Mesenchymal stem cell (in vitro differentiated cells and primary cell): ENCODE measurements around the gene CAMSAP2.

Experiments used
- DNase-seq: peaks from one replicate; pipeline ENCODE4 v3.0.0-alpha.2; 2013
- H2AFZ ChIP-seq: one replicate; pipeline ENCODE4 v1.6.1; 2013; ENCODE audit warnings: low read depth, mild to moderate bottlenecking, control low read depth, inconsistent platforms, low read length, moderate library complexity
- H2AK5ac ChIP-seq: 2 replicates; pipeline ENCODE4 v1.6.1; 2013; ENCODE audit warnings: low read length, moderate library complexity, mild to moderate bottlenecking, inconsistent platforms; ENCODE audit not compliant: severe bottlenecking
- H2BK120ac ChIP-seq: one replicate; pipeline ENCODE4 v1.6.1; 2013; ENCODE audit warnings: low read depth, mild to moderate bottlenecking, inconsistent platforms, low read length, moderate library complexity
- H2BK12ac ChIP-seq, 2 experiments: one replicate each; pipeline ENCODE4 v1.6.1; 2013; ENCODE audit warnings: inconsistent platforms in 2 of 2, low read length in 2 of 2, mild to moderate bottlenecking in 2 of 2, moderate library complexity in 2 of 2, control low read depth in 1 of 2
- H2BK15ac ChIP-seq: one replicate; pipeline ENCODE4 v1.6.1; 2013; ENCODE audit warnings: mild to moderate bottlenecking, low read depth, inconsistent platforms; ENCODE audit not compliant: poor library complexity, severe bottlenecking
- H2BK5ac ChIP-seq: 2 replicates; pipeline ENCODE4 v1.6.1; 2013; ENCODE audit warnings: low read depth, mild to moderate bottlenecking, low read length, control low read depth, inconsistent platforms; ENCODE audit not compliant: poor library complexity, severe bottlenecking
- H3K14ac ChIP-seq, 2 experiments: one replicate each; pipeline ENCODE4 v1.6.1; 2013; ENCODE audit warnings: inconsistent platforms in 2 of 2, low read length in 2 of 2, control low read depth in 1 of 2, mild to moderate bottlenecking in 1 of 2, moderate library complexity in 1 of 2
- H3K18ac ChIP-seq, 2 experiments: one replicate each; pipeline ENCODE4 v1.6.1; 2013; ENCODE audit warnings: inconsistent platforms in 2 of 2, low read length in 2 of 2, control low read depth in 1 of 2, low read depth in 1 of 2, mild to moderate bottlenecking in 1 of 2
- H3K23ac ChIP-seq, 2 experiments: one replicate each; pipeline ENCODE4 v1.6.1; 2013; ENCODE audit warnings: inconsistent platforms in 2 of 2, low read length in 2 of 2, mild to moderate bottlenecking in 2 of 2, moderate library complexity in 2 of 2, control low read depth in 1 of 2
- H3K27ac ChIP-seq: 2 replicates; pipeline ENCODE4 v1.5.1; 2013; ENCODE audit warnings: mild to moderate bottlenecking, moderate library complexity, low read length, control low read depth, inconsistent platforms; ENCODE audit not compliant: poor library complexity, severe bottlenecking
- H3K27me3 ChIP-seq, 2 experiments: 2 replicates each; pipeline versions ENCODE4 v1.6.1 to v1.7.0; 2013; ENCODE audit warnings: low read length in 2 of 2, mild to moderate bottlenecking in 2 of 2, moderate library complexity in 2 of 2, control low read depth in 1 of 2, inconsistent platforms in 1 of 2; ENCODE audit not compliant: control insufficient read depth in 1 of 2, insufficient read depth in 1 of 2
- H3K36me3 ChIP-seq, 2 experiments: 2 replicates each; pipeline versions ENCODE4 v1.6.1 to v1.7.0; 2013; ENCODE audit warnings: low read length in 2 of 2, control low read depth in 1 of 2, inconsistent platforms in 1 of 2, low read depth in 1 of 2, mild to moderate bottlenecking in 1 of 2; ENCODE audit not compliant: insufficient read depth in 2 of 2, control insufficient read depth in 1 of 2
- H3K4ac ChIP-seq, 2 experiments: one replicate each; pipeline ENCODE4 v1.6.1; 2013; ENCODE audit warnings: inconsistent platforms in 2 of 2, low read length in 2 of 2, mild to moderate bottlenecking in 2 of 2, moderate library complexity in 2 of 2, control low read depth in 1 of 2, low read depth in 1 of 2
- H3K4me1 ChIP-seq: 2 replicates; pipeline ENCODE4 v1.6.1; 2013; ENCODE audit warnings: low read depth, low read length, control low read depth; ENCODE audit not compliant: control insufficient read depth, insufficient read depth
- H3K4me2 ChIP-seq: 2 replicates; pipeline ENCODE4 v1.6.1; 2013; ENCODE audit warnings: low read length, mild to moderate bottlenecking, inconsistent platforms; ENCODE audit not compliant: poor library complexity, severe bottlenecking
- H3K4me3 ChIP-seq, 2 experiments: 2 replicates each; pipeline versions ENCODE4 v1.5.1 to v1.7.0; 2013; ENCODE audit warnings: low read length in 2 of 2, mild to moderate bottlenecking in 2 of 2, control low read depth in 1 of 2, low read depth in 1 of 2; ENCODE audit not compliant: insufficient read depth in 1 of 2
- H3K79me1 ChIP-seq: replicated peaks from 2 replicates; pipeline ENCODE4 v1.6.1; 2013; ENCODE audit warnings: mild to moderate bottlenecking, control low read depth, low read length, inconsistent platforms; ENCODE audit not compliant: poor library complexity, severe bottlenecking
- H3K9ac ChIP-seq: 2 replicates; pipeline ENCODE4 v1.7.0; 2013; ENCODE audit warnings: mild to moderate bottlenecking, low read length, moderate library complexity
- H3K9me3 ChIP-seq: 2 replicates; pipeline ENCODE4 v1.7.0; 2013; ENCODE audit warnings: mild to moderate bottlenecking, low read length; ENCODE audit not compliant: control insufficient read depth
- H4K8ac ChIP-seq: one replicate; pipeline ENCODE4 v1.6.1; 2013; ENCODE audit warnings: inconsistent platforms, mild to moderate bottlenecking, low read length, moderate library complexity
- H4K91ac ChIP-seq: one replicate; pipeline ENCODE4 v1.6.1; 2013; ENCODE audit warnings: mild to moderate bottlenecking, low read length, inconsistent platforms
- WGBS: methylation state at CpG from one replicate; pipeline ENCODE4 v1.1.7; 2013; ENCODE audit warnings: mixed read lengths; 5-methylcytosine and 5-hydroxymethylcytosine counted together

The CAMSAP2 gene

DNA sequence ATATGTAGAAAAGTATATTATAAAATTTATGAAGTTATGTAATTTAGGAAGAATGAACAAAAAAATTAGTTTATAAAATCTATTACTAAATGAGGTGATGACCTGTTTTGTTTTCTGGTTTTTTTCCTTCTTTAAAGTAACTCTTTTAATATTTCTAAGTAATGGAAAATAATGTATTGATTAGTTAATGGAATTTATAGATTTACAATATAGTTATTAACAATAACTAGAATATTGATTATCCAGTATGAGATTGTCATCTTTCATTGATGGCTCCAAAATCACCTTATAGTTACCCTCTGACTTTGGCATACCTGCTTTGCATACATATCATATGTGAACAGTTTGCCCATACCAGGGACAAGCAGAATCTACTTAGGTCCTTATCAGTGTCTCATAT, 23.4 kb downstream of the CAMSAP2 start:
- Histone ChIP-seq H2BK15ac (no peak overlapping the region), H3K27me3 (no peaks in the 10 kb centered on the region), H3K23ac (no peak overlapping the region), H2BK5ac (no peak overlapping the region), H2BK12ac (no peak overlapping the region), H2AFZ (no peak overlapping the region), H4K91ac (no peak overlapping the region), H2BK120ac (no peak overlapping the region), H3K9me3 (no peaks in the 10 kb centered on the region), H3K4ac (no peak overlapping the region), H3K14ac (no peak overlapping the region), H3K79me1 (peaks cover 21% of the 10 kb centered on the region), H2AK5ac (no peak overlapping the region), H4K8ac (no peak overlapping the region), H3K27ac (no peak overlapping the region), H3K4me3 (no peak overlapping the region), H3K4me2 (no peak overlapping the region), H3K18ac (no peak overlapping the region), H3K9ac (no peak overlapping the region), H3K36me3 (peaks cover 4 to 47% of the 10 kb centered on the region in 2 experiments), H3K4me1 (no peaks in the 10 kb centered on the region)
- no peak for DNase-seq

DNA sequence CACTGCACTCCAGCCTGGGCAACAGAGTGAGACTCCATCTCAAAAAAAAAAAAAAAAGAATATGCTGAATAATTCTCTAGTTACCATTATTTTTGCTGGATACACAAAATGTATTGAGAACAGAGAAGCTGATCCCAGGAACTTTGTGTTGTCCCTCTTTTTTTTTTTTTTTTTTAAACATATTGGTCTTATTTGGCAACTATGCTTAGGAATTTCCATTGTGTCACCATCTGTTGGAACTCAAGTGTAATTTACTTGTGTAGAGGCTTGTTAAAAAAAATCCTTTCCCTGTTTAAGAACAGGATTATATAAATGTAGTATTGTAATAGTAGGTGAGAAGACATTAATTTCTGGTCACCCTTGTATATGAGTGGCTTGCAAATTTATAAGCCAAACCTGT, 28.6 kb downstream of the CAMSAP2 start:
- Histone ChIP-seq H4K91ac (no peak overlapping the region), H3K18ac (no peak overlapping the region), H3K14ac (no peak overlapping the region), H3K79me1 (peaks cover 22% of the 10 kb centered on the region), H2BK5ac (no peak overlapping the region), H3K4me3 (no peak overlapping the region), H2BK120ac (no peak overlapping the region), H2AK5ac (no peak overlapping the region), H2AFZ (no peak overlapping the region), H3K9ac (no peak overlapping the region), H4K8ac (no peak overlapping the region), H3K4me1 (no peaks in the 10 kb centered on the region), H3K9me3 (no peaks in the 10 kb centered on the region), H3K27ac (no peak overlapping the region), H3K23ac (no peak overlapping the region), H2BK15ac (no peak overlapping the region), H2BK12ac (no peak overlapping the region), H3K36me3 (peaks cover 0 to 64% of the 10 kb centered on the region in 2 experiments), H3K4me2 (no peak overlapping the region), H3K4ac (no peak overlapping the region), H3K27me3 (no peaks in the 10 kb centered on the region)
- DNase-seq, result peak; percentile 71

GRCh38 chr1:200771625-200772555, 33.2 kb downstream of the CAMSAP2 start:
- no peak overlapping the region for H3K9ac ChIP-seq
- peaks cover 1% of the 10 kb centered on the region for H3K4me1 ChIP-seq
- no peak overlapping the region for H4K8ac ChIP-seq
- no peak overlapping the region for H2BK12ac ChIP-seq
- no peak overlapping the region for H3K23ac ChIP-seq
- peaks cover 17% of the 10 kb centered on the region for H3K79me1 ChIP-seq
- H4K91ac ChIP-seq, result no peak overlapping the region
- H2AFZ ChIP-seq, result no peak overlapping the region
- H3K14ac ChIP-seq, result no peak overlapping the region
- DNase-seq, result no peak
- no peak overlapping the region for H2BK120ac ChIP-seq
- peaks cover 0 to 36% of the 10 kb centered on the region in 2 experiments for H3K36me3 ChIP-seq
- no peak overlapping the region for H3K4me3 ChIP-seq
- H3K27ac ChIP-seq, result peak overlapping the region; percentile 46
- no peak overlapping the region for H3K4me2 ChIP-seq
- no peak overlapping the region for H2BK5ac ChIP-seq
- no peaks in the 10 kb centered on the region for H3K27me3 ChIP-seq
- no peak overlapping the region for H3K4ac ChIP-seq
- H3K9me3 ChIP-seq, result no peaks in the 10 kb centered on the region
- no peak overlapping the region for H2BK15ac ChIP-seq
- 83% methylated on average over 5 of the region's 5 CpGs for WGBS
- H2AK5ac ChIP-seq, result no peak overlapping the region
- no peak overlapping the region for H3K18ac ChIP-seq

- Histone ChIP-seq H2BK120ac (no peak overlapping the region), H3K9ac (no peak overlapping the region), H3K4ac (no peak overlapping the region), H2AFZ (no peak overlapping the region), H3K9me3 (no peaks in the 10 kb centered on the region), H3K4me3 (no peak overlapping the region), H3K4me1 (peaks cover 1% of the 10 kb centered on the region), H2BK5ac (no peak overlapping the region), H3K23ac (no peak overlapping the region), H3K36me3 (peaks cover 3 to 19% of the 10 kb centered on the region in 2 experiments), H3K18ac (no peak overlapping the region), H3K4me2 (no peak overlapping the region), H2AK5ac (no peak overlapping the region), H3K14ac (no peak overlapping the region), H2BK15ac (no peak overlapping the region), H3K27me3 (no peaks in the 10 kb centered on the region), H2BK12ac (no peak overlapping the region), H3K27ac (no peak overlapping the region), H3K79me1 (peaks cover 15% of the 10 kb centered on the region), H4K8ac (no peak overlapping the region), H4K91ac (no peak overlapping the region)
- 38% methylated on average over 2 of the region's 2 CpGs for WGBS
- DNase-seq, result peak; percentile 31
Measured at GRCh38 chr1:200774311-200774710, 35.6 kb downstream of the CAMSAP2 start.
